Measurements from ENCODE around the gene GRPEL1. TPM values are rescaled to one million over a fixed set of nuclear protein-coding genes. Genes with fewer than 3 reads are reported as not detected.
A peak's percentile ranks its signal among the peaks of the same experiment; 100 is the strongest.

GRPEL1 gene
- total and polyA plus RNA-seq, 2 of the 4 experiments (the other 2 are of a cell fraction), result 33.0 to 33.9 TPM

- no peak overlapping the region for H3K27ac ChIP-seq (ENCODE audit: insufficient read depth, low read length)
- no peaks in the 10 kb centered on the region for H3K27me3 ChIP-seq (ENCODE audit: control insufficient read depth, insufficient read depth, low read length)
- no peak overlapping the region for H4K5ac ChIP-seq (ENCODE audit: low read depth, low read length)
- no peak overlapping the region for H2AK5ac ChIP-seq (ENCODE audit: low read depth, low read length)
- in situ Hi-C loops (cut with MboI; ENCODE audit: low sequenced_read_pairs), result no loop called here
- no peak overlapping the region for H3K4me3 ChIP-seq (ENCODE audit: insufficient read depth, low read depth, low read length)
- ATAC-seq (ENCODE audit: low read depth) (no peak), DNase-seq (no peak)
- no TSS peak for BruUV-seq (replicated peaks)
- no peak overlapping the region for H2AK9ac ChIP-seq (replicated peaks; ENCODE audit: low read depth, low read length, poor library complexity)
- no peak overlapping the region for H2BK15ac ChIP-seq (ENCODE audit: low read depth, low read length)
- H3K9ac ChIP-seq (ENCODE audit: low read depth, low read length), result no peak overlapping the region
- no peak overlapping the region for H2BK5ac ChIP-seq (ENCODE audit: low read depth, low read length, poor library complexity, severe bottlenecking)
- dilution Hi-C loops (cut with HindIII; ENCODE audit: low sequenced_read_pairs, unreplicated experiment), result no loop called here
- peaks cover 9% of the 10 kb centered on the region for H3K9me1 ChIP-seq (ENCODE audit: insufficient read depth, low read length)
- no peak overlapping the region for H3K56ac ChIP-seq (ENCODE audit: extremely low read depth, insufficient read depth, low read length)
- H3K4ac ChIP-seq (ENCODE audit: low read depth, low read length), result no peak overlapping the region
- no peak overlapping the region for H2BK20ac ChIP-seq (ENCODE audit: low read depth, low read length)
- H4K20me1 ChIP-seq (ENCODE audit: insufficient read depth, low read length), result peaks cover 24% of the 10 kb centered on the region
- WGBS, 2 experiments (ENCODE audit: extremely low coverage in 2 of 2, insufficient read length in 1 of 2), result 97% methylated on average over 10 of the region's 19 CpGs; no CpG with 5 or more reads in 1 of the 2 experiments
- H2BK120ac ChIP-seq (ENCODE audit: low read depth, low read length), result no peak overlapping the region
- POLR2A ChIA-PET (ENCODE audit: unreplicated experiment), result interaction anchor here (0.6 kb wide), 1 partner anchor 27 kb away, joined by 4 read pairs; the partner anchor contains the start of gene GRPEL1
- no peak overlapping the region for H3K4me2 ChIP-seq (ENCODE audit: low read depth, low read length)
- CTCF ChIA-PET, result no interaction called here
- peaks cover 18 to 39% of the 10 kb centered on the region in 2 experiments for H3K79me1 ChIP-seq (ENCODE audit: low read depth in 1 of 2, low read length in 2 of 2)
- intact Hi-C loops (cut with micrococcal nuclease), result loop anchor here (5.0 kb wide), 1 partner anchor 54 kb away; no protein-coding TSS in a partner anchor
- peak overlapping the region; percentile 43; the same call in 1 of the 2 replicates for H3K23ac ChIP-seq (ENCODE audit: low read depth, low read length)
- H3K14ac ChIP-seq (replicated peaks; ENCODE audit: low read depth, low read length), result no peak overlapping the region
- no peak overlapping the region for H3K18ac ChIP-seq (ENCODE audit: low read depth, low read length)
- peaks cover 18% of the 10 kb centered on the region for H3K4me1 ChIP-seq (ENCODE audit: control insufficient read depth, insufficient read depth, low read length)
- no peak for TF ChIP-seq MAFK (IDR thresholded peaks at IDR 0.05; ENCODE audit: low read depth, low read length)
- TF ChIP-seq CTCF (conservative IDR thresholded peaks at IDR 0.05; ENCODE audit: low read depth, low read length), result no peak
- no peak for TF ChIP-seq MXI1 (IDR thresholded peaks at IDR 0.05; ENCODE audit: borderline replicate concordance, low read depth, low read length)
- TF ChIP-seq SMC3 (IDR thresholded peaks at IDR 0.05; ENCODE audit: low read depth, low read length), result no peak
- no peak for TF ChIP-seq CHD1 (IDR thresholded peaks at IDR 0.05; ENCODE audit: low read depth, low read length)
- no peak for TF ChIP-seq RAD21 (IDR thresholded peaks at IDR 0.05; ENCODE audit: low read length)
- no peak for TF ChIP-seq RFX5 (IDR thresholded peaks at IDR 0.05; ENCODE audit: low read depth, low read length)
- no peak for TF ChIP-seq POLR2A (IDR thresholded peaks at IDR 0.05; ENCODE audit: low read depth, low read length)
- no peak for TF ChIP-seq NFE2L2 (IDR thresholded peaks at IDR 0.05; ENCODE audit: low read depth, low read length)
- no peak for TF ChIP-seq CEBPB (IDR thresholded peaks at IDR 0.05; ENCODE audit: low read depth, low read length)
- no peak for TF ChIP-seq USF2 (IDR thresholded peaks at IDR 0.05; ENCODE audit: low read depth, low read length)
- no peak for TF ChIP-seq FOS (IDR thresholded peaks at IDR 0.05; ENCODE audit: low read depth, low read length)
- no peak for TF ChIP-seq ELK1 (IDR thresholded peaks at IDR 0.05; ENCODE audit: borderline replicate concordance, low read depth, low read length)
- no peaks in the 10 kb centered on the region for H3K9me3 ChIP-seq (ENCODE audit: control insufficient read depth, insufficient read depth, low read length)
- H2AFZ ChIP-seq (replicated peaks; ENCODE audit: low read length, poor library complexity), result no peak overlapping the region
- no peaks in the 10 kb centered on the region for H3K36me3 ChIP-seq (ENCODE audit: control insufficient read depth, insufficient read depth, low read length)
- H4K91ac ChIP-seq (ENCODE audit: insufficient read depth, low read depth, low read length), result no peak overlapping the region
- H4K8ac ChIP-seq (ENCODE audit: low read depth in 2 of 2, low read length in 2 of 2), result no peak overlapping the region
Measured at GRCh38 chr4:7041246-7041645, 26.6 kb downstream of the GRPEL1 start.

All from IMR-90 (cell line).